GM20431 (cell line): ENCODE data around the gene AOX1.

Source experiments
- in situ Hi-C: fragments of 300-500 bp; cut with MseI, MboI; formaldehyde crosslinking; loops from one replicate; pipeline ENCODE4 v1.15.0; 2020; ENCODE audit warnings: low sequenced_read_pairs; ENCODE audit not compliant: unreplicated experiment

Gene AOX1

GRCh38 chr2:200693836-200694470, 108.1 kb downstream of the AOX1 start:
- in situ Hi-C loops = no loop called here

GRCh38 chr2:200695191-200695590, 109.4 kb downstream of the AOX1 start:
- in situ Hi-C loops = no loop called here

DNA sequence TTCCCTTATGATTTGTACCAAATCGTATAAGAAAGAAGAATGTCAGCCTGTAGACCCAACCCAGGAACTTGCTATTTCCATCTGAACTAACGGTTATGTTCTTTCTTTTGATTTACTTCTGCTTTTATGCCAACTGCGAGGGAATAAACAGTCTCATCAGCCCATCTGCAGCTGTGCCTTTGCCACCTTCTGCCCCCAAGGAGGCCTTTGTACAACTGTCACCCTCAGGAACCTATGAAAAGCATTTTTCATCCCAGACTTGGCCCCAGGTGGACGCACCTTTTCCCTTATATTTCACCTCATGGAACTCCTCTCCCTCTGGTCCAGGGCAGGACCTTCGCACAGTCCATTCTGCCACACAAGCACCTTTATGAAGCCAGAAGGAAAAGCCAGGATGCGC, 109.8 kb downstream of the AOX1 start:
- in situ Hi-C loops = no loop called here

GRCh38 chr2:200698217-200698616, 112.4 kb downstream of the AOX1 start:
- in situ Hi-C loops = no loop called here

DNA sequence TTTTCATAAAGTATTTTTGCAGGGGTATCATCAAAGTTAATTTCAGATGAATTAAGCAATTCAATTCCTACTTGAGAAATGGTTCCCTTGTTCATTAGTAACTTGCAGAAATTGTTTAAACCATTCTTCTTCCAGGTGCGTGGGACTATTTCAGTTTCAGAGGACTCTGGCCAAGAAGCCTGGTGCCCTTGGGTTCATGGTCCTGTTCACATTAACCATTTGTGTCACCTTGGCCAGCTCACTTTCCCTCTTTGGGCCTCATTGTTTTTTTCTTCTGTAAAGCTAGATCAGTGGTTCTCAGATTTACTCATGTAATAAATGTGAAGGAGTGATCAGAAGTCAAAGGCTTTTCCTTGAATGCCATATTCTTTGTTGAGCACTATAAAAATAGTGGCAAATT, 113.5 kb downstream of the AOX1 start:
- in situ Hi-C loops = no loop called here

GRCh38 chr2:200700856-200701255, 115.0 kb downstream of the AOX1 start:
- in situ Hi-C loops = loop anchor here (25.0 kb wide), 1 partner anchor 739 kb away; the partner anchor contains the start of genes MAIP1 and TYW5

- in situ Hi-C loops = loop anchor here (25.0 kb wide), 1 partner anchor 740 kb away; the partner anchor contains the start of genes MAIP1 and TYW5
These were observed 116.2 kb downstream of the AOX1 start for GRCh38 chr2:200702044-200702443.

DNA sequence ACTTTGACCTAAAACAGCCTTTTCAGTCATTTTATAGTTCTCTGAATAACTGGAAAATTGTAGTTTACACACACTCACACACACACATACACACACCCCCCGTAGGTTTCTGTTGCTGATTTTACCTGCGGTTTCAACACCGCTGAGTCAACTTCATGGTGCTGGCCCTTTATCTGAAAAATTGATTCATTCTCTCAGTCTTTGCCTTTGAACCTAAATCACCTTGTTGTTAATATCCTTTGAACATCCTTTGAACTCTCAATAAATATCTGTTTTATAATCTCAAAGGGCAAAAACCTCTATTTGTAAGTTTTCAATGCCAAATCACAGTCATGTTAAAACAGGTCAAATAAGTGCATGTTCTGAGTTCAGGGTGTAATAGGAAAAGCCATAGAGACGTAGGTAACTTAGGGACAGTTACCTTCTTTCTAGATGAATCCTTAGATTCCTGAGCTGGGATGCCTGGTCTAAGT, 116.9 kb downstream of the AOX1 start:
- in situ Hi-C loops = loop anchor here (25.0 kb wide), 1 partner anchor 740 kb away; the partner anchor contains the start of genes MAIP1 and TYW5

GRCh38 chr2:200703127-200703925, 117.5 kb downstream of the AOX1 start:
- in situ Hi-C loops = loop anchor here (25.0 kb wide), 1 partner anchor 741 kb away; the partner anchor contains the start of genes MAIP1 and TYW5

DNA sequence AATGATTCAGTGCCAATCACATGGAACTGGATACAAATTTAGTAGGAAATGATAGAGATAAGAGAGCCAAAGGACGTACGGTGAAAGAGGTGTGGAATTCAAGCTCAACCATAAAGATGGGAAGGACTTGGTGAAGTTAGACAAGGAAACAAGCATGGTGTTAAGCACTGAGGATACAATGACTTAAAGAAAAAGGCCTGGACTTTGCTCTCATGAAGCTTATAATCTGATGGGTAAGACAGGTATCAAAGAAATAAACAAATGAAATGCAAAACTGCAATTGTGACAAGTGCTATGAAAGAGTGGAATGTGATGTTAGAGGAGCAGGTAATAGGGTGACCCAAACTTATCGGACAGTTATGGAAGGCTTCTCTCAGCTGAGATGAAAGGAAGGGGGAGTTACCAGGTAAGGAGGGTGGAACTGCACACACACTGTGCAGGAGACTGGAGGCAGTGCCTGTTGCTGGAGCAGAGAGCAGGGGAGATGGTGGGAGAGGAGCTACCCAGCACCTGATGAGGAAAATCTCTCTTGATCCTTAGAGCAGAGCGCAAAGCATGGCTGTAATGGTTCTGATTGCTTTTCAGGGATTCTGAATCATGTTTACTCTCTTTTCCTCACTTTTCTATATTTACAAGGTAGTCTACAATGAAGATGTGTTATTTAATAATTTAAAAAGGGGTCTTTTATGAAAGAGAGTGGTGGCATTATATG, 118.3 kb downstream of the AOX1 start:
- in situ Hi-C loops = loop anchor here (25.0 kb wide), 1 partner anchor 742 kb away; the partner anchor contains the start of genes MAIP1 and TYW5

- in situ Hi-C loops = loop anchor here (25.0 kb wide), 1 partner anchor 743 kb away; the partner anchor contains the start of genes MAIP1 and TYW5
These were observed 119.7 kb downstream of the AOX1 start for GRCh38 chr2:200705305-200706041.

DNA sequence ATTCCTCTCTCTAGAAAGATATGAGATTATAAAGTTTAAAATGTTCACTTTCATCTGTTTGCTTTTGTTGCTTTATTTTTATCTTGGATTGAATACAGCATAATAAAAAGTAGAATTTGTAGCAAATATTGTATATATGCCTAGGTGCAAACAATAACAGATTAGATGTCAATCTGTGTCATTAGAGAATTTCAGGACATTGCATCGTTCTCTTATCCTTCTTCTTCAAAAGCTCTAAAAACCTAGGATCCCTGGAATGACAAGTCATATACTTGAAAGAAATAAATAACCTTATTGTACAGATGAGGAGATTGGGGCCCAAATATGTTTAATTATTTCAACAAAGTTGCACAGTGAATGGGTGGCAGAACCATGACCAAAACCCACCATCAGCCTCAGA, 123.1 kb downstream of the AOX1 start:
- in situ Hi-C loops = loop anchor here (25.0 kb wide), 1 partner anchor 747 kb away; the partner anchor contains the start of genes MAIP1 and TYW5

DNA sequence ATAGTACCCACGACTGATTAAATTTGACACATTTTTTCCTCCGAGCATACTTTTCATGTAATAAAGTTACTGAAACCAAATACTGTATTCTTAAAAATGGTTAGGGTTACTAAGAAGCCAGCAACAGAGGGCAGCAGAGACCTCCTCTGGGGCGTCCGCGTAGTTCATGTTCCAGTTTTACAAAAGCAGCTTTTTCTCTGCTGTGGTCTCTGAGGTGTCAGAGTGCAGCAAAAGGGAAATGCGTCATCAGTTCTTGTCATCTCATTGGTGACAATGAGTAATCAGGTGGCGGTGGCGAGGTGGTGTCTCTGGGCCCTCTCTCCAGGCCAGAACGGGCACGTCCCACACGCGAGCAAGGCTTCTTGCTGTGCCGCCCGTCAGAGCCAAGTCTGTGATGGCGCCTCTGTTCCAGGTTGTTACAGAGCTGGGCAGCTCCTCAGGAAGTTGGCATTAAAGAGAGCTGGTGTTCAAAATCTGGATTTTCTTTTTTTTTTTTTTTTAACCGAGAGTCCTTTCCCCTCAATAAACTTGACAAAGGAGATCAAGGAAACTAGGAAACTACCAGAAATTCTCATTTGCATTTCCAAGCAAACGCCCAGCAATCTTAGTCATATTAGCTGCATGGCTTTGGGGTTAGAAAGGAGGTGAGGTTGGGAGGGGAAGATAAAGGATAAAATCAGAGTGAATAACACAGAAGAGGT, 127.3 kb downstream of the AOX1 start:
- in situ Hi-C loops = loop anchor here (25.0 kb wide), 1 partner anchor 751 kb away; the partner anchor contains the start of genes MAIP1 and TYW5

- in situ Hi-C loops = loop anchor here (25.0 kb wide), 1 partner anchor 751 kb away; the partner anchor contains the start of genes MAIP1 and TYW5
These were observed 127.9 kb downstream of the AOX1 start for GRCh38 chr2:200713704-200714064.

DNA sequence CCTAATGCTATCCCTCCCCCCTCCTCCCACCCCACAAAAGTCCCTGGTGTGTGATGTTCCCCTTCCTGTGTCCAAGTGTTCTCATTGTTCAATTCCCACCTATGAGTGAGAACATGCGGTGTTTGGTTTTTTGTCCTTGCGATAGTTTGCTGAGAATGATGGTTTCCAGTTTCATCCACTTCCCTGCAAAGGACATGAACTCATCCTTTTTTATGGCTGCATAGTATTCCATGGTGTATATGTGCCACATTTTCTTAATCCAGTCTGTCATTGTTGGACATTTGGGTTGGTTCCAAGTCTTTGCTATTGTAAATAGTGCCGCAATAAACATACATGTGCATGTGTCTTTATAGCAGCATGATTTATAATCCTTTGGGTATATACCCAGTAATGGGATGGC, 129.2 kb downstream of the AOX1 start:
- in situ Hi-C loops = loop anchor here (25.0 kb wide), 1 partner anchor 753 kb away; the partner anchor contains the start of genes MAIP1 and TYW5

GRCh38 chr2:200716386-200716785, 130.6 kb downstream of the AOX1 start:
- in situ Hi-C loops = loop anchor here (25.0 kb wide), 1 partner anchor 754 kb away; the partner anchor contains the start of genes MAIP1 and TYW5
